ENCODE results near the gene RAD51B. TPM values are rescaled to one million over a fixed set of nuclear protein-coding genes. Genes with fewer than 3 reads are reported as not detected.

RAD51B gene
- total RNA-seq, 1 experiment from 2014 or later: 16.7 TPM

DNA sequence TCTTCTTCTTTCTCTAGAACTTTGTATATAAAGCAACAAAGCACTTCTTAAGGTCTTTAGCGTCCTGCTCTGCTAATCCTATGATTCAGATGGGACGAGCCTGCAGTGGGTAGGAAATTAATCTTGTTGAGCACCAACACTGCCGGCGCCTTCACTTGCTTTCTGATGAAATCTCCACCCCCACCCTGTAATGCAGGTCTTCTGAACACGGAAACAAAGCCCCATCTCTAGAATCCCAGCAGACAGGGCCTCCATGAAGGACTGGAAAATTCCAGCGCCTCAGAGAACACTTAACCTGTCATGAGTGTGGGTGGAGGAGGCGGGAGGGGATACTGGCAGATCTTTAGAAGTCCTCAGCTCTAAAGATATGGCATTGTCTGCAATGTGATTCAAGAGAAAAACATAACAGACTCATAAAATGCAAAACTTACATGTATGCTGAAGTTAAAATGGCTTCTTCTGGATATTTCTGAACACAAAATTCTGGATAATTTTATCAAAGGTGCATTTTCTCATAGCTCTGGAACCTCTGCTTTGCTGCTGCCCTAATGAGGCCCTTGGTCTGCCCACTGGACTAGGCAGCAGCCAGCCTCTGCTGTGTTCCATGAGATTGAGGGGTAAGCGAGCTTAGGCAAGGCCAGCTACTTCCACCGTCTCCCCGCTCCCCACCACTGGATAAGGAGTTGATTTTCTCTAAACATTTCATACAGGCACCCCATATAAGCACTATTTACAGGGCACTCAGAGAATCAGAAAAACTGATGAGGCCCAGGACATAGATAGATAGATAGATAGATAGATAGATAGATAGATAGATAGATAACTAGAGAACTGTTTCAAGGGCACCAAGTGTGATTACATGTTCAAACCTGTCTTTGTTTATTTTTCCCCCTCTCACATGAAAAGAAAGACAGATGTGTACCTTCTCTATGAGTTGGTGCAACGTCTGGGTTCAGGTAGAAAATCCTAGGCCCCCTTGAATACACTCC is 930.2 kb downstream of the RAD51B start:
- H2BK5ac ChIP-seq (ENCODE audit: insufficient read length, low read length): no peak overlapping the region
- Mint-ChIP-seq H3K27me3 (ENCODE audit: low read depth) (no peaks in the 10 kb centered on the region), H3K4me1 (peaks cover 0 to 3% of the 10 kb centered on the region in 2 experiments; a peak in 3 of 4 replicates), H3K9me3 (no peaks in the 10 kb centered on the region; a peak in 2 of 5 replicates), H3K4me3 (no peak overlapping the region), H3K36me3 (ENCODE audit: insufficient read depth in 1 of 3, low read depth in 3 of 3) (no peaks in the 10 kb centered on the region), H3K27ac (no peak overlapping the region)
- no peaks in the 10 kb centered on the region for H4K20me1 ChIP-seq (ENCODE audit: control insufficient read depth, insufficient read depth, insufficient read length)
- no peak overlapping the region for H3K23ac ChIP-seq (ENCODE audit: insufficient read length, low read depth, low read length)
- DNase-seq: no peak
- H4K5ac ChIP-seq (ENCODE audit: insufficient read length, low read depth, low read length): no peak overlapping the region
- H2AK5ac ChIP-seq (ENCODE audit: insufficient read length, low read length): no peak overlapping the region
- H4K8ac ChIP-seq (replicated peaks; ENCODE audit: insufficient read length, low read depth, low read length): no peak overlapping the region
- WGBS (ENCODE audit: extremely low coverage, insufficient read length, low lambda C conversion rate): no CpG with 5 or more reads among the region's 11 CpGs
- H3K27ac ChIP-seq (ENCODE audit: insufficient read length, low read depth, low read length): no peak overlapping the region
- H3K18ac ChIP-seq (ENCODE audit: insufficient read length, low read depth, low read length): no peak overlapping the region
- no peaks in the 10 kb centered on the region for H3K9me3 ChIP-seq (ENCODE audit: control insufficient read depth, low read depth, low read length)
- H3K4me1 ChIP-seq (ENCODE audit: insufficient read depth, low read length): no peaks in the 10 kb centered on the region
- H3K4me2 ChIP-seq (ENCODE audit: insufficient read depth, insufficient read length, low read length): no peak overlapping the region
- H3K56ac ChIP-seq (ENCODE audit: insufficient read length, low read depth, low read length): no peak overlapping the region
- TF ChIP-seq, protein P1, sequence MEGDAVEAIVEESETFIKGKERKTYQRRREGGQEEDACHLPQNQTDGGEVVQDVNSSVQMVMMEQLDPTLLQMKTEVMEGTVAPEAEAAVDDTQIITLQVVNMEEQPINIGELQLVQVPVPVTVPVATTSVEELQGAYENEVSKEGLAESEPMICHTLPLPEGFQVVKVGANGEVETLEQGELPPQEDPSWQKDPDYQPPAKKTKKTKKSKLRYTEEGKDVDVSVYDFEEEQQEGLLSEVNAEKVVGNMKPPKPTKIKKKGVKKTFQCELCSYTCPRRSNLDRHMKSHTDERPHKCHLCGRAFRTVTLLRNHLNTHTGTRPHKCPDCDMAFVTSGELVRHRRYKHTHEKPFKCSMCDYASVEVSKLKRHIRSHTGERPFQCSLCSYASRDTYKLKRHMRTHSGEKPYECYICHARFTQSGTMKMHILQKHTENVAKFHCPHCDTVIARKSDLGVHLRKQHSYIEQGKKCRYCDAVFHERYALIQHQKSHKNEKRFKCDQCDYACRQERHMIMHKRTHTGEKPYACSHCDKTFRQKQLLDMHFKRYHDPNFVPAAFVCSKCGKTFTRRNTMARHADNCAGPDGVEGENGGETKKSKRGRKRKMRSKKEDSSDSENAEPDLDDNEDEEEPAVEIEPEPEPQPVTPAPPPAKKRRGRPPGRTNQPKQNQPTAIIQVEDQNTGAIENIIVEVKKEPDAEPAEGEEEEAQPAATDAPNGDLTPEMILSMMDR (conservative IDR thresholded peaks at IDR 0.05): no peak
- H2AFZ ChIP-seq (ENCODE audit: low read length): no peak overlapping the region
- no peak overlapping the region for H2BK15ac ChIP-seq (ENCODE audit: low read depth, low read length)
- no peak overlapping the region for H3K14ac ChIP-seq (ENCODE audit: insufficient read depth, low read length)
- no peaks in the 10 kb centered on the region for H3K27me3 ChIP-seq (ENCODE audit: insufficient read depth, low read length)
- no peak overlapping the region for H3K4ac ChIP-seq (ENCODE audit: low read depth, low read length)
- no peaks in the 10 kb centered on the region for H3K79me1 ChIP-seq (ENCODE audit: insufficient read depth, low read depth, low read length, poor library complexity, severe bottlenecking)
- H3T11ph ChIP-seq (ENCODE audit: low read length): no peak overlapping the region
- H3K23me2 ChIP-seq (ENCODE audit: insufficient read length, low read depth, low read length, poor library complexity, severe bottlenecking): no peaks in the 10 kb centered on the region
- no peak overlapping the region for H4K91ac ChIP-seq (ENCODE audit: insufficient read length, low read depth, low read length)
- H3K79me2 ChIP-seq (ENCODE audit: insufficient read depth, low read length): no peaks in the 10 kb centered on the region
- no peak overlapping the region for H2BK12ac ChIP-seq (ENCODE audit: insufficient read length, low read depth, low read length)
- no peak overlapping the region for H2BK20ac ChIP-seq (ENCODE audit: low read depth, low read length, poor library complexity, severe bottlenecking)
- no peak overlapping the region for H3K9ac ChIP-seq (ENCODE audit: extremely low read depth, insufficient read length, low read length)
- no peak overlapping the region for H2BK120ac ChIP-seq (ENCODE audit: low read depth, low read length, poor library complexity, severe bottlenecking)
